Immature natural killer cell (primary cell): ENCODE results near the gene DMWD. TPM values are rescaled to one million over a fixed set of nuclear protein-coding genes. Genes with fewer than 3 reads are reported as not detected.
"Not testable (repeated sequence)": the region's sequence is repeated elsewhere in the genome, so short reads cannot be mapped to it uniquely, and the experiment has no call there.

ENCODE experiments used
- DNase-seq, 3 donors: peaks; one replicate each; pipeline ENCODE4 v3.0.0; 2022; ENCODE audit warnings: mixed read lengths in 1 of 3
- H3K27ac Mint-ChIP-seq, 6 donors: one replicate each; pipeline ENCODE4 v1.8.0; 2020; ENCODE audit warnings: mixed read lengths in 6 of 6, mild to moderate bottlenecking in 5 of 6, inconsistent platforms in 4 of 6, moderate library complexity in 3 of 6
- H3K27me3 Mint-ChIP-seq, 3 donors: one replicate each; pipeline ENCODE4 v1.8.0; 2020 to 2021; ENCODE audit warnings: low read depth in 3 of 3, mild to moderate bottlenecking in 3 of 3, mixed read lengths in 3 of 3, moderate library complexity in 3 of 3, inconsistent platforms in 1 of 3
- H3K36me3 Mint-ChIP-seq, 3 donors: one replicate each; pipeline ENCODE4 v1.8.0; 2020; ENCODE audit warnings: mixed read lengths in 3 of 3, inconsistent platforms in 2 of 3, mild to moderate bottlenecking in 2 of 3
- H3K4me1 Mint-ChIP-seq, 2 donors: one replicate each; pipeline ENCODE4 v1.8.0; 2020; ENCODE audit warnings: inconsistent platforms in 2 of 2, mild to moderate bottlenecking in 2 of 2, mixed read lengths in 2 of 2, moderate library complexity in 1 of 2
- H3K4me3 Mint-ChIP-seq, 5 donors: one replicate each; pipeline ENCODE4 v1.8.0; 2020; ENCODE audit warnings: mild to moderate bottlenecking in 5 of 5, mixed read lengths in 5 of 5, inconsistent platforms in 3 of 5, moderate library complexity in 3 of 5
- H3K9me3 Mint-ChIP-seq, 6 donors: one replicate each; pipeline ENCODE4 v1.8.0; 2020; ENCODE audit warnings: mild to moderate bottlenecking in 6 of 6, mixed read lengths in 6 of 6, inconsistent platforms in 4 of 6, moderate library complexity in 3 of 6
- polyA plus RNA-seq, 3 donors: library from polyadenylated mRNA; unstranded; fragments of 300-500 nt; fragmentation: Illumina TruSeq; gene quantifications; one replicate each; pipeline ENCODE4 v1.2.3, GENCODE V29; 2021

DMWD gene
- polyA plus RNA-seq, 3 donors from 2014 or later: 20.2 to 43.9 (median 20.7) TPM

- Mint-ChIP-seq H3K4me1 (no peaks in the 10 kb centered on the region), H3K27ac (no peak overlapping the region), H3K36me3 (no peaks in the 10 kb centered on the region), H3K9me3 (no peaks in the 10 kb centered on the region), H3K27me3 (peaks cover 0 to 7% (median 7%) of the 10 kb centered on the region in 3 donors), H3K4me3 (no peak overlapping the region)
- DNase-seq: no peak
Measured at GRCh38 chr19:45809643-45810159, 17.1 kb upstream of the DMWD start.

GRCh38 chr19:45805719-45806118 lies 13.1 kb upstream of the DMWD start:
- Mint-ChIP-seq H3K36me3 (no peaks in the 10 kb centered on the region), H3K4me3 (no peak overlapping the region), H3K27ac (no peak overlapping the region), H3K4me1 (no peaks in the 10 kb centered on the region), H3K9me3 (no peaks in the 10 kb centered on the region), H3K27me3 (peaks cover 3 to 7% (median 6%) of the 10 kb centered on the region in 3 donors)
- no peak for DNase-seq

- no peaks in the 10 kb centered on the region for H3K9me3 Mint-ChIP-seq
- H3K27ac Mint-ChIP-seq: no peak overlapping the region
- H3K27me3 Mint-ChIP-seq: peaks cover 3 to 10% (median 4%) of the 10 kb centered on the region in 3 donors
- no peaks in the 10 kb centered on the region for H3K36me3 Mint-ChIP-seq
- DNase-seq: no peak
- no peaks in the 10 kb centered on the region for H3K4me1 Mint-ChIP-seq
- no peak overlapping the region for H3K4me3 Mint-ChIP-seq
Measured at GRCh38 chr19:45804959-45805230, 12.2 kb upstream of the DMWD start.

- Mint-ChIP-seq H3K36me3 (no peaks in the 10 kb centered on the region), H3K27me3 (peaks cover 2 to 10% (median 4%) of the 10 kb centered on the region in 3 donors)
Measured at GRCh38 chr19:45804140-45804958, 11.7 kb upstream of the DMWD start.

GRCh38 chr19:45801603-45802175 lies 9.0 kb upstream of the DMWD start:
- H3K27ac Mint-ChIP-seq: no peak overlapping the region

More at GRCh38 chr19:45804140-45804958, 11.7 kb upstream of the DMWD start:
- Mint-ChIP-seq H3K4me3 (no peak overlapping the region), H3K4me1 (no peaks in the 10 kb centered on the region), H3K27ac (no peak overlapping the region), H3K9me3 (no peaks in the 10 kb centered on the region)
- no peak for DNase-seq

GRCh38 chr19:45800070-45800553 lies 7.5 kb upstream of the DMWD start:
- Mint-ChIP-seq H3K27ac (no peak overlapping the region), H3K4me1 (peaks cover 0 to 4% of the 10 kb centered on the region in 2 donors), H3K36me3 (no peaks in the 10 kb centered on the region), H3K27me3 (peaks cover 4 to 10% (median 7%) of the 10 kb centered on the region in 3 donors), H3K4me3 (no peak overlapping the region), H3K9me3 (no peaks in the 10 kb centered on the region)
- DNase-seq: no peak

More at GRCh38 chr19:45801603-45802175, 9.0 kb upstream of the DMWD start:
- peaks cover 4 to 10% (median 7%) of the 10 kb centered on the region in 3 donors for H3K27me3 Mint-ChIP-seq
- H3K36me3 Mint-ChIP-seq: no peaks in the 10 kb centered on the region
- DNase-seq: no peak
- H3K9me3 Mint-ChIP-seq: no peaks in the 10 kb centered on the region
- H3K4me3 Mint-ChIP-seq: no peak overlapping the region
- H3K4me1 Mint-ChIP-seq: peaks cover 0 to 4% of the 10 kb centered on the region in 2 donors

GRCh38 chr19:45799541-45799940 lies 6.9 kb upstream of the DMWD start:
- not testable (repeated sequence) for H3K4me3 Mint-ChIP-seq, H3K9me3 Mint-ChIP-seq

GRCh38 chr19:45798995-45799517 lies 6.4 kb upstream of the DMWD start:
- H3K27me3 Mint-ChIP-seq: peaks cover 6 to 7% (median 6%) of the 10 kb centered on the region in 3 donors
- H3K36me3 Mint-ChIP-seq: no peaks in the 10 kb centered on the region
- peaks cover under 1 to 10% of the 10 kb centered on the region in 2 donors for H3K4me1 Mint-ChIP-seq
- no peaks in the 10 kb centered on the region for H3K9me3 Mint-ChIP-seq
- no peak overlapping the region for H3K4me3 Mint-ChIP-seq
- H3K27ac Mint-ChIP-seq: no peak overlapping the region
- DNase-seq: peak; percentile 57 to 59 (median 57)

More at GRCh38 chr19:45799541-45799940, 6.9 kb upstream of the DMWD start:
- not testable (repeated sequence) for H3K4me1 Mint-ChIP-seq, H3K27ac Mint-ChIP-seq, H3K36me3 Mint-ChIP-seq, H3K27me3 Mint-ChIP-seq, DNase-seq

GRCh38 chr19:45794627-45795026 lies 2.0 kb upstream of the DMWD start:
- Mint-ChIP-seq H3K9me3 (no peaks in the 10 kb centered on the region), H3K4me1 (peaks cover 31 to 42% of the 10 kb centered on the region in 2 donors), H3K36me3 (peaks cover 0 to 5% (median 4%) of the 10 kb centered on the region in 3 donors), H3K27me3 (peaks cover 17 to 29% (median 23%) of the 10 kb centered on the region in 3 donors), H3K27ac (peak overlapping the region in 3 of 6 donors; percentile 2 to 80 (median 62)), H3K4me3 (peak overlapping the region in 4 of 5 donors; percentile 3 to 67 (median 16))
- no peak for DNase-seq

- no peak for DNase-seq
- Mint-ChIP-seq H3K27ac (peak overlapping the region; percentile 22 to 92 (median 71)), H3K4me3 (peak overlapping the region in 3 of 5 donors; percentile 35 to 42 (median 39)), H3K36me3 (peaks cover 5 to 11% (median 11%) of the 10 kb centered on the region in 3 donors), H3K4me1 (peaks cover 35 to 40% of the 10 kb centered on the region in 2 donors), H3K9me3 (no peaks in the 10 kb centered on the region), H3K27me3 (peaks cover 17 to 27% (median 23%) of the 10 kb centered on the region in 3 donors)
Measured at GRCh38 chr19:45793876-45794275, 1.2 kb upstream of the DMWD start.

GRCh38 chr19:45793178-45793564 lies 526 bp upstream of the DMWD start:
- Mint-ChIP-seq H3K27me3 (peaks cover 17 to 27% (median 24%) of the 10 kb centered on the region in 3 donors), H3K36me3 (peaks cover 11 to 18% (median 18%) of the 10 kb centered on the region in 3 donors)
- DNase-seq: no peak

GRCh38 chr19:45791744-45792469 lies 738 bp downstream of the DMWD start:
- Mint-ChIP-seq H3K4me3 (peak overlapping the region; percentile 83 to 92 (median 89)), H3K27ac (peak overlapping the region; percentile 78 to 93 (median 86)), H3K4me1 (peaks cover 36 to 39% of the 10 kb centered on the region in 2 donors), H3K36me3 (peaks cover 13 to 30% (median 21%) of the 10 kb centered on the region in 3 donors), H3K9me3 (no peaks in the 10 kb centered on the region), H3K27me3 (peaks cover 19 to 27% (median 25%) of the 10 kb centered on the region in 3 donors)
- DNase-seq: no peak

More at GRCh38 chr19:45793178-45793564, 526 bp upstream of the DMWD start:
- Mint-ChIP-seq H3K27ac (peak overlapping the region; percentile 86 to 97 (median 92)), H3K4me3 (peak overlapping the region; percentile 82 to 87 (median 84)), H3K4me1 (peaks cover 36 to 39% of the 10 kb centered on the region in 2 donors), H3K9me3 (no peaks in the 10 kb centered on the region)

- H3K4me1 Mint-ChIP-seq: peaks cover 36 to 39% of the 10 kb centered on the region in 2 donors
Measured at GRCh38 chr19:45790942-45791341, 1.7 kb downstream of the DMWD start.

More at GRCh38 chr19:45790942-45791341, 1.7 kb downstream of the DMWD start:
- Mint-ChIP-seq H3K9me3 (no peaks in the 10 kb centered on the region), H3K27ac (peak overlapping the region; percentile 30 to 64 (median 46)), H3K27me3 (peaks cover 19 to 27% (median 25%) of the 10 kb centered on the region in 3 donors), H3K4me3 (peak overlapping the region; percentile 83 to 92 (median 89)), H3K36me3 (peaks cover 13 to 38% (median 21%) of the 10 kb centered on the region in 3 donors)
- DNase-seq: peak; percentile 39 to 57 (median 46)
